Measurements from ENCODE around the gene SHF.

Gene SHF

GRCh38 chr15:45174577-45174976 lies 13.2 kb downstream of the SHF start:
- TF ChIP-seq POLR2A (IDR thresholded peaks at IDR 0.05; ENCODE audit: low read depth, low read length) (no peak), POU2F2 (IDR thresholded peaks at IDR 0.05; ENCODE audit: low read depth, low read length) (no peak), TAF1 (IDR thresholded peaks at IDR 0.05; ENCODE audit: low read depth, low read length) (no peak), SPI1 (IDR thresholded peaks at IDR 0.05; ENCODE audit: low read depth, low read length) (no peak), PAX5 (IDR thresholded peaks at IDR 0.05; ENCODE audit: insufficient read depth, low read length, severe bottlenecking) (no peak), POLR2AphosphoS5 (IDR thresholded peaks at IDR 0.05; ENCODE audit: low read depth, low read length) (no peak)
- no peak for FAIRE-seq

GRCh38 chr15:45174069-45174468 lies 13.7 kb downstream of the SHF start:
- TF ChIP-seq POU2F2 (IDR thresholded peaks at IDR 0.05; ENCODE audit: low read depth, low read length) (no peak), POLR2A (IDR thresholded peaks at IDR 0.05; ENCODE audit: low read depth, low read length) (no peak), POLR2AphosphoS5 (IDR thresholded peaks at IDR 0.05; ENCODE audit: low read depth, low read length) (no peak), PAX5 (IDR thresholded peaks at IDR 0.05; ENCODE audit: insufficient read depth, low read length, severe bottlenecking) (no peak), SPI1 (IDR thresholded peaks at IDR 0.05; ENCODE audit: low read depth, low read length) (no peak), TAF1 (IDR thresholded peaks at IDR 0.05; ENCODE audit: low read depth, low read length) (no peak)
- FAIRE-seq (no peak), DNase-seq (ENCODE audit: insufficient read length, low spot score) (no peak)

More at GRCh38 chr15:45174577-45174976, 13.2 kb downstream of the SHF start:
- DNase-seq (ENCODE audit: insufficient read length, low spot score) = no peak

GRCh38 chr15:45171912-45172311 lies 15.9 kb downstream of the SHF start:
- FAIRE-seq (no peak), DNase-seq (ENCODE audit: insufficient read length, low spot score) (no peak)
- no peak for TF ChIP-seq SPI1 (IDR thresholded peaks at IDR 0.05; ENCODE audit: low read depth, low read length)
- TF ChIP-seq TAF1 (IDR thresholded peaks at IDR 0.05; ENCODE audit: low read depth, low read length) = no peak
- no peak for TF ChIP-seq PAX5 (IDR thresholded peaks at IDR 0.05; ENCODE audit: insufficient read depth, low read length, severe bottlenecking)
- TF ChIP-seq POLR2A (IDR thresholded peaks at IDR 0.05; ENCODE audit: low read depth, low read length) = no peak
- TF ChIP-seq POLR2AphosphoS5 (IDR thresholded peaks at IDR 0.05; ENCODE audit: low read depth, low read length) = no peak
- no peak for TF ChIP-seq POU2F2 (IDR thresholded peaks at IDR 0.05; ENCODE audit: low read depth, low read length)

GRCh38 chr15:45169608-45170480 lies 17.9 kb downstream of the SHF start:
- TF ChIP-seq PAX5 (IDR thresholded peaks at IDR 0.05; ENCODE audit: insufficient read depth, low read length, severe bottlenecking) = no peak
- no peak for TF ChIP-seq TAF1 (IDR thresholded peaks at IDR 0.05; ENCODE audit: low read depth, low read length)
- TF ChIP-seq POLR2AphosphoS5 (IDR thresholded peaks at IDR 0.05; ENCODE audit: low read depth, low read length) = no peak
- FAIRE-seq (no peak), DNase-seq (ENCODE audit: insufficient read length, low spot score) (no peak)

GRCh38 chr15:45168751-45169551 lies 18.8 kb downstream of the SHF start:
- TF ChIP-seq POU2F2 (IDR thresholded peaks at IDR 0.05; ENCODE audit: low read depth, low read length) = no peak
- no peak for TF ChIP-seq TAF1 (IDR thresholded peaks at IDR 0.05; ENCODE audit: low read depth, low read length)
- no peak for TF ChIP-seq PAX5 (IDR thresholded peaks at IDR 0.05; ENCODE audit: insufficient read depth, low read length, severe bottlenecking)
- TF ChIP-seq POLR2AphosphoS5 (IDR thresholded peaks at IDR 0.05; ENCODE audit: low read depth, low read length) = no peak
- no peak for TF ChIP-seq SPI1 (IDR thresholded peaks at IDR 0.05; ENCODE audit: low read depth, low read length)
- no peak for TF ChIP-seq POLR2A (IDR thresholded peaks at IDR 0.05; ENCODE audit: low read depth, low read length)
- no peak for DNase-seq (ENCODE audit: insufficient read length, low spot score)

GRCh38 chr15:45168286-45168685 lies 19.5 kb downstream of the SHF start:
- TF ChIP-seq POLR2A (IDR thresholded peaks at IDR 0.05; ENCODE audit: low read depth, low read length) (no peak), SPI1 (IDR thresholded peaks at IDR 0.05; ENCODE audit: low read depth, low read length) (no peak), TAF1 (IDR thresholded peaks at IDR 0.05; ENCODE audit: low read depth, low read length) (no peak), POLR2AphosphoS5 (IDR thresholded peaks at IDR 0.05; ENCODE audit: low read depth, low read length) (no peak), POU2F2 (IDR thresholded peaks at IDR 0.05; ENCODE audit: low read depth, low read length) (no peak), PAX5 (IDR thresholded peaks at IDR 0.05; ENCODE audit: insufficient read depth, low read length, severe bottlenecking) (no peak)
- FAIRE-seq = no peak
- no peak for DNase-seq (ENCODE audit: insufficient read length, low spot score)

More at GRCh38 chr15:45168751-45169551, 18.8 kb downstream of the SHF start:
- no peak for FAIRE-seq

- FAIRE-seq (no peak), DNase-seq (ENCODE audit: insufficient read length, low spot score) (no peak)
- TF ChIP-seq POU2F2 (IDR thresholded peaks at IDR 0.05; ENCODE audit: low read depth, low read length) = no peak
- no peak for TF ChIP-seq TAF1 (IDR thresholded peaks at IDR 0.05; ENCODE audit: low read depth, low read length)
- no peak for TF ChIP-seq POLR2A (IDR thresholded peaks at IDR 0.05; ENCODE audit: low read depth, low read length)
- no peak for TF ChIP-seq PAX5 (IDR thresholded peaks at IDR 0.05; ENCODE audit: insufficient read depth, low read length, severe bottlenecking)
- TF ChIP-seq POLR2AphosphoS5 (IDR thresholded peaks at IDR 0.05; ENCODE audit: low read depth, low read length) = no peak
- TF ChIP-seq SPI1 (IDR thresholded peaks at IDR 0.05; ENCODE audit: low read depth, low read length) = no peak
Observed at GRCh38 chr15:45167631-45168205, 20.0 kb downstream of the SHF start.

GRCh38 chr15:45166834-45167630 lies 20.7 kb downstream of the SHF start:
- TF ChIP-seq POLR2AphosphoS5 (IDR thresholded peaks at IDR 0.05; ENCODE audit: low read depth, low read length) (peak; percentile 45; the same call in 1 of the 2 replicates), POU2F2 (IDR thresholded peaks at IDR 0.05; ENCODE audit: low read depth, low read length) (peak; percentile 23; the same call in 1 of the 2 replicates), PAX5 (IDR thresholded peaks at IDR 0.05; ENCODE audit: insufficient read depth, low read length, severe bottlenecking) (no peak), SPI1 (IDR thresholded peaks at IDR 0.05; ENCODE audit: low read depth, low read length) (peak; percentile 30), TAF1 (IDR thresholded peaks at IDR 0.05; ENCODE audit: low read depth, low read length) (0 out of 2 replicates have a peak, but pooled peaks have one; percentile 19), POLR2A (IDR thresholded peaks at IDR 0.05; ENCODE audit: low read depth, low read length) (peak; percentile 50; the same call in 1 of the 2 replicates)
- FAIRE-seq = peak; percentile 93
- peak; percentile 95 for DNase-seq (ENCODE audit: insufficient read length, low spot score)
